Psoas muscle (tissue), 8 donors: ENCODE data around the gene TMC6. TPM values are rescaled to one million over a fixed set of nuclear protein-coding genes. Genes with fewer than 3 reads are reported as not detected.
"Not testable (repeated sequence)": the region's sequence is repeated elsewhere in the genome, so short reads cannot be mapped to it uniquely, and the experiment has no call there.

ENCODE experiments used
- ATAC-seq, 4 donors: fragments of 200-7000 bp; cut with Tn5 transposase; one replicate each; pipeline ENCODE4 v1.9.1; 2020; ENCODE audit warnings: moderate library complexity in 3 of 4, mild to moderate bottlenecking in 2 of 4
- DNase-seq, 2 donors: peaks; one replicate each; pipeline ENCODE4 v3.0.0-alpha.2; 2020
- H3K27ac ChIP-seq: fragments of 200-600 bp; one replicate; pipeline ENCODE4 v1.8.0; 2022
- H3K27me3 ChIP-seq, 3 donors: fragments of 200-600 bp in 1 of 3; one replicate each; pipeline versions ENCODE4 v1.6.1 to v1.8.0; 2013 to 2022; ENCODE audit warnings: low read length in 2 of 3, mild to moderate bottlenecking in 2 of 3, moderate library complexity in 1 of 3; ENCODE audit not compliant: insufficient read depth in 3 of 3
- H3K36me3 ChIP-seq, 2 donors: fragments of 200-600 bp in 1 of 2; one replicate each; pipeline versions ENCODE4 v1.6.1 to v1.8.0; 2013 to 2022; ENCODE audit warnings: low read depth in 1 of 2, mild to moderate bottlenecking in 1 of 2, moderate library complexity in 1 of 2; ENCODE audit not compliant: insufficient read depth in 1 of 2
- H3K4me1 ChIP-seq: fragments of 200-600 bp; one replicate; pipeline ENCODE4 v1.8.0; 2022
- H3K4me3 ChIP-seq: fragments of 200-600 bp; one replicate; pipeline ENCODE4 v1.8.0; 2022; ENCODE audit warnings: mild to moderate bottlenecking
- H3K9me3 ChIP-seq: fragments of 200-600 bp; one replicate; pipeline ENCODE4 v1.8.0; 2022
- WGBS, 3 donors: extraction: QIAGEN DNeasy Blood & Tissue Kit; methylation state at CpG; one replicate each; pipeline versions ENCODE4 v1.1.6 to v1.1.7; 2013; 5-methylcytosine and 5-hydroxymethylcytosine counted together
- intact Hi-C, 2 donors: fragments of 100-400 bp; cut with DNase I; formaldehyde crosslinking; loops; one replicate each; pipeline versions ENCODE4 v1.11.0 to v1.14.2; 2022
- polyA plus RNA-seq, 3 donors: library from polyadenylated mRNA; stranded (reverse); fragments of 200-250 nt; gene quantifications; one replicate each; pipeline ENCODE4 v1.2.3, GENCODE V29; 2013
- total RNA-seq, 4 donors: library from RNA; stranded (reverse); fragmentation: NEBNext Ultra II Directional in 2 of 4; extraction: Animal tissue kit (Norgen Biotek cat#: 25700) in 2 of 4; gene quantifications; one replicate each; pipeline versions ENCODE4 v1.2.1 to v1.2.4, GENCODE V29; 2021 to 2023
- TF ChIP-seq, protein P1 (sequence below): fragments of 200-600 bp; IDR thresholded peaks from one replicate; pipeline ENCODE4 v1.8.0; 2022; ENCODE audit warnings: antibody characterized with exemption
- donor health status: healthy with polysubstance abuse.
- donor health status: DM: no; HTN: no; CAD: no; lungs with moderate emphysema.
- donor health status: Bipolar disorder and iron deficiency.
- donor health status: healthy.
- donor health status: DM: yes; HTN: yes; CAD: no.
- donor health status: DM: no; HTN: no; CAD: no.
- donor health status: DM: no; HTN: no; CAD: no.
- donor health status: DM: yes; HTN: yes; CAD: no.

The TMC6 gene
- total and polyA plus RNA-seq, 7 donors = 2.7 to 11.0 (median 6.1) TPM

DNA sequence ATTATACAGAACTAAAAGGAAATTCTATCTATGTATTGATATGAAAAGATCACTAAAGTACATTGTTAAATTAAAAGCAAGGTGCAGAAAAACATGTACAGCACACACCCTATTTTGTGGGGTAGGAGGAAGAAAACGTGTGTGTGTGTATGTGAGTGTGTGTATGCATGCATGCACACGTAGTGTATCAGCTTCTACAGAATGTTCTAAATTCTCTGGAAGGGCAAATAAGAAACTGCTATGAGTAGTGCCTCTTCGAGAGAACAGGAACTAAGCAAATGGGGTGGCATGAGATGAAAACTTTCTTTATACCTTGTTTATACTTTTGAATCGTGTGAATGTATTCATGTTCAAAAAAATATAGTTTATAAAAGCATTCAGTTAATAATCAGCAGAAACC, 58.9 kb downstream of the TMC6 start:
- Histone ChIP-seq H3K27me3 (no peaks in the 10 kb centered on the region), H3K36me3 (peaks cover 7 to 100% of the 10 kb centered on the region in 2 donors), H3K4me1 (no peaks in the 10 kb centered on the region), H3K4me3 (no peak overlapping the region), H3K27ac (no peak overlapping the region), H3K9me3 (no peaks in the 10 kb centered on the region)
- DNase-seq (no peak), ATAC-seq (no peak)
- intact Hi-C loops = loop anchor here (5.0 kb wide), 2 partner anchors 47 to 52 kb away; no protein-coding TSS in a partner anchor
- 69 to 79% (median 77%) methylated on average over 4 of the region's 4 CpGs for WGBS, 3 donors
- TF ChIP-seq, protein P1, sequence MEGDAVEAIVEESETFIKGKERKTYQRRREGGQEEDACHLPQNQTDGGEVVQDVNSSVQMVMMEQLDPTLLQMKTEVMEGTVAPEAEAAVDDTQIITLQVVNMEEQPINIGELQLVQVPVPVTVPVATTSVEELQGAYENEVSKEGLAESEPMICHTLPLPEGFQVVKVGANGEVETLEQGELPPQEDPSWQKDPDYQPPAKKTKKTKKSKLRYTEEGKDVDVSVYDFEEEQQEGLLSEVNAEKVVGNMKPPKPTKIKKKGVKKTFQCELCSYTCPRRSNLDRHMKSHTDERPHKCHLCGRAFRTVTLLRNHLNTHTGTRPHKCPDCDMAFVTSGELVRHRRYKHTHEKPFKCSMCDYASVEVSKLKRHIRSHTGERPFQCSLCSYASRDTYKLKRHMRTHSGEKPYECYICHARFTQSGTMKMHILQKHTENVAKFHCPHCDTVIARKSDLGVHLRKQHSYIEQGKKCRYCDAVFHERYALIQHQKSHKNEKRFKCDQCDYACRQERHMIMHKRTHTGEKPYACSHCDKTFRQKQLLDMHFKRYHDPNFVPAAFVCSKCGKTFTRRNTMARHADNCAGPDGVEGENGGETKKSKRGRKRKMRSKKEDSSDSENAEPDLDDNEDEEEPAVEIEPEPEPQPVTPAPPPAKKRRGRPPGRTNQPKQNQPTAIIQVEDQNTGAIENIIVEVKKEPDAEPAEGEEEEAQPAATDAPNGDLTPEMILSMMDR = no peak

DNA sequence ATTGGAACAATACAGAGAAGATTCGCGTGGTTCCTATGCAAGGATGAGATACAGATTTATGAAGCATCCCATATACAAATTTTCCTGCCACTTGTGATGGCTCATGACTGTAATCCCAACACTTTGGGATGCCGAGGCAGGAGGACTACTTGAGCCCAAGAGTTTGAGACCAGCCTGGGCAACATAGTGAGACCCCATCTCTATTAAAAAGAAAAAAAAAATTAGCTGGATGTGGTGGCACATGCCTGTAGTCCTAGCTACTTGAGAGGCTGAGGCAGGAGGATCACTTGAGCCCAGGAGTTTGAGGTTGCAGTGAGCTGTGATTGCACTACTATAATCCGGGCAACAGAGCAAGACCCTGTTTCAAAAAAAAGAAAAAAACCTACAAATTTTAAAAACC, 61.6 kb downstream of the TMC6 start:
- H3K27ac ChIP-seq, H3K9me3 ChIP-seq, H3K4me1 ChIP-seq, intact Hi-C loops, H3K27me3 ChIP-seq, ATAC-seq, H3K4me3 ChIP-seq, DNase-seq: not testable (repeated sequence)
- H3K36me3 ChIP-seq = peaks cover 7 to 75% of the 10 kb centered on the region in 2 donors
- WGBS, 3 donors = 97% methylated on average over 4 of the region's 4 CpGs

DNA sequence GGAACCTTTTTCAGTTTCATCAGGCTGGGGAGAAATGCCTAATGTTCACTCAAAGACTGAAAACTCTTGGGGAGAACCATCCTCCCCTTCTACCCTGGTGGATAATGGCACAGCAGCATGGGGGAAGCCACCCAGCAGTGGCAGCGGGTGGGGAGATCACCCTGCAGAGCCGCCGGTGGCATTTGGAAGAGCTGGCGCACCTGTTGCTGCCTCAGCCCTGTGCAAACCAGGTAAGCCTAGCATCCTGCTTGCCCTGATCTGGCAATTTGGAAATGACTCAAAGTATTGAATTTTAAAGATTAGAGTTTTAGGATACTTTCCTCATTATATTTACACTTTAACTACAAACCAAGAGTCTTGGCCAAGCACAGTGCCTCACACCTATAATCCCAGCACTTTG, 63.8 kb downstream of the TMC6 start:
- TF ChIP-seq, protein P1 = no peak
- 90 to 97% (median 90%) methylated on average over 4 of the region's 4 CpGs for WGBS, 3 donors
- Histone ChIP-seq H3K36me3 (peaks cover 0 to 52% of the 10 kb centered on the region in 2 donors), H3K9me3 (no peaks in the 10 kb centered on the region), H3K27ac (no peak overlapping the region), H3K4me3 (no peak overlapping the region), H3K27me3 (no peaks in the 10 kb centered on the region), H3K4me1 (peaks cover 30% of the 10 kb centered on the region)
- ATAC-seq = no peak
- intact Hi-C loops = no loop called here
- no peak for DNase-seq

DNA sequence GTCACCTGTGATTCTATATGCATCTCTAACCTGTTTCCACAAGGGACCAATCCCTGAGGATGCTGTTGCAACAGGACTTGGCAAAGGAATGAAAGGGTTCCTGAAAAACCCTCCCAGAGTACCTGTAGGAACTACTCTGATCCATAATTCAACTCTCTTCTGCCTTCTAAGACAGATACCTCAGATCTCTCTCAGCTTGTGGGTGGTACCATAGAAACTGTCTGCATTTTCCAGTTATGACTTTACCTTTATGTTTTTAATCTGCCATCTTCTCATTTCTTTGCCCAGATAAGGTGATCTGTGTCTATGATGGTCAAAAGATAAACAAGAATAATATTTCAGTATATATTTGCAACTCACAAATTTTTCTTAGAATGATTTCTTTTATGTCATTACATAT, 65.1 kb downstream of the TMC6 start:
- H3K27me3 ChIP-seq = no peaks in the 10 kb centered on the region
- H3K4me1 ChIP-seq = peaks cover 42% of the 10 kb centered on the region
- ATAC-seq (no peak), DNase-seq (no peak)
- no peaks in the 10 kb centered on the region for H3K9me3 ChIP-seq
- H3K4me3 ChIP-seq = no peak overlapping the region
- intact Hi-C loops = no loop called here
- H3K27ac ChIP-seq = no peak overlapping the region
- H3K36me3 ChIP-seq = peaks cover 0 to 40% of the 10 kb centered on the region in 2 donors
- TF ChIP-seq, protein P1 = no peak

DNA sequence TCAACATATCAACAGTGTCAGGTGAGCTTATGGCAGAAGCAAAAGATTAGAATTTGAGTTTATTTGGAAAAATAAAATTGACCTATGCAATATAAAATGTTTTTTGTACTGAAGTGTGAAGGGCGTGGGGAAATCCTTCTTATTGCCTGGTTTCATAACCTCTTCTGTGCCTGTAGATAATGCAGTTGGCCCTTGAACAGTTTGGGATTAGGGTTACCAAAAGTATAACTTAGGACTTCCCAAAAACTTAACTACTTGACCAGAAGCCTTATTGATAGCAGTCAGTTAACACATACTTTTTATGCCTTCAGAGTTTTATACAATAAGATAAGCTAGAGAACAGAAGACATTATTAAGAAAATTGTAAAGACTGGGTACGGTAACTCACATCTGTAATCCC, 66.0 kb downstream of the TMC6 start:
- no peak overlapping the region for H3K4me3 ChIP-seq
- H3K27me3 ChIP-seq = no peaks in the 10 kb centered on the region
- peaks cover 51% of the 10 kb centered on the region for H3K4me1 ChIP-seq
- no peak for DNase-seq
- H3K9me3 ChIP-seq = no peaks in the 10 kb centered on the region
- H3K27ac ChIP-seq = no peak overlapping the region
- 90 to 97% (median 94%) methylated on average over 2 of the region's 2 CpGs for WGBS, 3 donors
- ATAC-seq = no peak
- TF ChIP-seq, protein P1 = no peak
- H3K36me3 ChIP-seq = peaks cover 0 to 31% of the 10 kb centered on the region in 2 donors
- intact Hi-C loops = no loop called here

Other genes with a start within 250 kb of the TMC6 start
- gene TNRC6C, start 170.1 kb downstream of the TMC6 start, total RNA-seq = 10 to 100 TPM; 11.4 to 22.4 (median 13.6) TPM
- 1 to 10 TPM; 1.2 to 5.4 (median 1.4) TPM for gene TNRC6C, start 170.1 kb downstream of the TMC6 start, polyA plus RNA-seq
- 1 to 10 TPM in 3 of 4 donors, under 1 TPM in 1; 0.89 to 2.8 (median 1.9) TPM for gene TMC8, start 2.0 kb upstream of the TMC6 start, total RNA-seq
- under 1 TPM; 0.30 to 0.79 (median 0.43) TPM for gene TMC8, start 2.0 kb upstream of the TMC6 start, polyA plus RNA-seq
- gene C17orf99, start 17.6 kb upstream of the TMC6 start, total RNA-seq = not detected
- gene C17orf99, start 17.6 kb upstream of the TMC6 start, polyA plus RNA-seq = not detected
- gene SYNGR2, start 39.8 kb upstream of the TMC6 start, total RNA-seq = 100 to 1,000 TPM; 134 to 313 (median 192) TPM
- gene SYNGR2, start 39.8 kb upstream of the TMC6 start, polyA plus RNA-seq = 100 to 1,000 TPM in 2 of 3 donors, 10 to 100 TPM in 1; 61.7 to 181 (median 120) TPM
- 1 to 10 TPM in 3 of 4 donors, under 1 TPM in 1; 0.68 to 3.1 (median 2.3) TPM for gene TK1, start 58.3 kb upstream of the TMC6 start, total RNA-seq
- gene TK1, start 58.3 kb upstream of the TMC6 start, polyA plus RNA-seq = 1 to 10 TPM in 2 of 3 donors, under 1 TPM in 1; 0.88 to 1.5 (median 1.1) TPM
- 10 to 100 TPM in 2 of 4 donors, 1 to 10 TPM in 2; 7.4 to 20.8 (median 12.1) TPM for gene AFMID, start 58.6 kb upstream of the TMC6 start, total RNA-seq
- 1 to 10 TPM; 8.1 to 9.9 (median 9.3) TPM for gene AFMID, start 58.6 kb upstream of the TMC6 start, polyA plus RNA-seq
- under 1 TPM in 2 of 4 donors, not detected in 2; 0.12 to 0.34 TPM for gene BIRC5, start 85.5 kb upstream of the TMC6 start, total RNA-seq
- under 1 TPM; 0.06 to 0.96 (median 0.23) TPM for gene BIRC5, start 85.5 kb upstream of the TMC6 start, polyA plus RNA-seq
- not detected for gene TMEM235, start 102.9 kb upstream of the TMC6 start, total RNA-seq
- gene TMEM235, start 102.9 kb upstream of the TMC6 start, polyA plus RNA-seq = not detected
- gene SOCS3, start 231.3 kb upstream of the TMC6 start, total RNA-seq = 10 to 100 TPM in 3 of 4 donors, 1 to 10 TPM in 1; 8.5 to 43.5 (median 23.6) TPM
- 10 to 100 TPM in 1 of 3 donors, 1 to 10 TPM in 2; 5.3 to 24.4 (median 7.5) TPM for gene SOCS3, start 231.3 kb upstream of the TMC6 start, polyA plus RNA-seq
- gene PGS1, start 249.9 kb upstream of the TMC6 start, total RNA-seq = 10 to 100 TPM; 15.0 to 24.2 (median 20.3) TPM
- gene PGS1, start 249.9 kb upstream of the TMC6 start, polyA plus RNA-seq = 10 to 100 TPM; 10.2 to 16.3 (median 15.5) TPM